GM18511 (cell line): ENCODE data around the gene JUND.

Source experiments
- ATAC-seq: cut with Tn5 transposase; IDR thresholded peaks from one replicate; pipeline ENCODE4 v1.9.1; 2021; ENCODE audit warnings: mild to moderate bottlenecking, moderate library complexity; ENCODE audit not compliant: unreplicated experiment

Gene JUND

DNA sequence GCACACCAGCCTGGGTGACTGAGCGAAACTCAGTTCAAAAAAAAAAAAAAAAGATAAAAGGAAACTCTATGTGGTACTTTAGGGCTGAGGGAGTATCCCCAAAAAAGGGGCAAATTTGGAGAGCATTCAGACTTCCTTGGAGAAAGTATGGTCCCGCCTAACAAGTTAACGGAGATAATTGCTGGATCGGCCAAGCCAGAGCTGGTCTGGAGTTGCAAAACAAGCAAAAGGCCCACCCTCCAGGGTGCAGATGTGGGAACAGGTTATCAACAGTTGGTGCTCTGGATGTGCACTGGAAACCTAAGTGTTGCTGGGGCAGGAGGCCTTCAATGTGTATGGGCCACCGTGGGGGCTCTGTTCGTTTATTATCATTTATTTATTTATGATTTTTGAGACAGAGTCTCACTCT lies 10.0 kb downstream of the JUND start:
- ATAC-seq: no peak

DNA sequence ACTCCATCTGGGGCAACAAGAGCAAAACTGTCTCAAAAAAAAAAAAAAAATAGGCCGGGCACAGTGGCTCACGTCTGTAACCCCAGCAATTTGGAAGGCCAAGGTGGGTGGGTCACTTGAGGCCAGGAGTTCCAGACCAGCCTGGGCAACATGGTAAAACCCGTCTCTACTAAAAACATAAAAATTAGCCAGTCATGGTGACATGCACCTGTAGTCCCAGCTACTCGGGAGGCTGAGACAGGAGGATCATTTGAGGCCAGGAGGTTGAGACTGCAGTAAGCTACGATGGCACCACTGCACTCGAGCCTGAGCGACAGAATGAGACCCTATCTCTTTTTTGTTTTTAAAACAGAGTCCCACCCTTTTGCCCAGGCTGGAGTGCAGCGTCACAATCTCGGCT lies 11.1 kb downstream of the JUND start:
- ATAC-seq: no peak

DNA sequence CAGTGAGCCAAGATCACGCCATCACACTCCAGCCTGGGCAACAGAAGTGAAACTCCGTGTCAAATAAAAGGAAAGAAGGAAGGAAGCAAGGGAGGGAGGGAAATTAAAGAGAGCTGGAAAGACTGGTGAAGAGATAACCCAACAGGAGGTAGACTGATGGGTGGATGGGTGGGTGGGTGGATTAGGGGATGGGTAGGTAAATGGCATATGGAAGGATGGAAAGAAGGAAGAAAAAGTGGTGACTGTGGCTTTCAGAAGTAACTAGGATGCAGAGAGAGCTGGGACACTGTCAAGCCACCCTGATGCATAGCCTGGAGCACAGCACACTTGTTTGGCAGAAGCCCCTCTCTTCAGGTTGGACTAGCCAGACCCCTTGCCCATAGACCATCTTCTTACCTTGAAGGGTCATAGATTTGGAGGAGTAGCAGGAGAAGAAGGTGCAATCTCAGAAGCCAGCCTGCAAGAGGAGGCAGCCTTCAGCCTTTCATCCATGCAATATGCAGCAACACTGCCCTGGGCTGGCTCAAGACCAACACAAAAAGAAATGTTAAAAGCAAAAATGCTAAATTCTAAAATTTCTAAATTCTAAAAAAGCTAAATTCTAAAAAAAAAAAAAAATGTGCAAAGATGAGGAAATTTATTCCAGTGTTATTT lies 12.2 kb downstream of the JUND start:
- no peak for ATAC-seq

DNA sequence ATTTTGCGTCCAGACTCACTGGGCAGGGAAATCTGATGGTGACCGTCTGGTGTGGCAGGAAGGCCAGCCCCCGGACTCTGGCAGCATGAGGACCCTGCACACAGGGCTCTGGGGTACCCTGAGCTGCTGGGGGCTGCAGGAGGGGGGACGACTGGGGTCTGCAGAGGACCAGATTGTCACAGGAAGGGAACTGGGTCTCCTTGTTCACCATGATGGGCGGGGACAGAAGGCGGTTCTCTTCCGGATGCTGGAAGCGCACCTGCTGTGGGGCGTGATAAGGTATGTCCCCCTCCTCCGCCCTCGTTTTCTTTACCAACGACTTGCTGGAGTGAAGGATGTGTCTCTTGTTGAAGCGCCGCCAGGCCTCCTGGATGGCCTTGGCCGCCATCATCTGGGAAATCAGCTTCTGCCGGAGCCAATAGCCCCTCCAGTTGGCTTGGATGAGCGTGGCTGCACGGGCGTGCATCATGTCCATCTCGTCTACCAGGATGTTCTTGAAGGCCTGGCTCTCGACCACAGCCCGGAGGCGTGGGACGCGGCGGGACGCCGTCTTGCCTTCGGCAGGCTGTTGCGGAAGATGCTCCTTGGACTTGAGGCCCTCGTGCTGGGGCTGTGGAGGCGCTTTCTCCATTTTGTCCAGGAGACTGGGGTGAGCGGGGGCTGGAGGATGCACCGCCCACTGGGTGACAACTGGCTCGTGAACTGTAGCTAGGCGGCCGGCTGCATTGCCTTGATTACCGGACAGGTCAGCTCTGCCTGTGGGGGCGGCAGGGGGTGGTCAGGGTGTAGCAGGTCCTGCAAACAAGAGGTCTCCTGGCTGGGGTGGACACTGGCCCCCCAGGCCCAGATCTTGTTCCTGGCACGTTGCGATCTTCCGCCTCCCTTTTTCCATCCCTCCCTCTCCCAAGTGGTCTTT lies 14.4 kb downstream of the JUND start:
- ATAC-seq: no peak

DNA sequence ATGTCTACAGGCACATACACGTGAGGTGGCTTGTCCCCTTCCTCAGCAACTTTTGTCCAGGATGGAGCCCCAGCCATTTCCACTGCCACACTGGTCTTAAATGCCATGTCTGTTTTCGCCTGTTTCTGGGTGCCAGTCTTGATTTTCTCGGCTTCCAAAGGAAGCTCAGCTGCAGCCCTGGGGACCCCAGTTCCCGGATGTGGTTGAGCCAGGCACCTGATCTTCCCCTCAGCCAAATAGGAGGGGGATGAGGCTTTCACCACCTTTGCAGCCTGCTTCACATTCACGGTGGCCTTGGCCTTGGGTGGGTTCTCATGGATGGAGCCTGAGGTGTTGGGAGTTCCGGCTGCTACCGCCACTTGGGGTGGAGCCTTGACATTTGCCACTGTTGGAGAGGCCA lies 15.8 kb downstream of the JUND start:
- no peak for ATAC-seq

DNA sequence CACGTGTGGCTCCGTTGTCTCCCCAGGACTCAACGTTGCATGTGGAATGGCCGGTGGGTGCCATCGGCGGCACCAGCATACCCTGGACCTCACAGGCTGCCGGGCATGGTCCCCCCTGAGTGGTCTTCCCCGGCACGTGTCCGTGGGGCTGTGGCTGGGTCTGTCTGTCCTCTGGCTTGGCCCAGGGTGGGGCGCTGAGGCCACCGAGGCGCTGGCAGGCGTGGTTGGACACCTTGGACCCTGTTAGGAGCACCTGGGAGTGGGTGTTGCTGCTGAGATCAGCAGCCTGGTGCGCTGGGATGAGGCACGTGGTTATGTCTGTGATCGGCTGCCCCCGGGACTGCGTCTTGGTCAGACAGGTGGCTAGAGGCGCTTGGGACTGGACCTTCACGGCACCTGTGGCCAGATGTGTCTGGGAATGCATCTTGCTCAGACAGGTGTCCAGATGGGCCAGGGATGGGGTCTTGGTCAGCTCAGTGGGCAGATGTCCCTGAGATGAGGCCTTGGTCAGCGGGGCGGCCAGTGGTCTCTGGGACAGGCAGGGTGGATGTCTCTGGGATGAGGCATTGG lies 16.4 kb downstream of the JUND start:
- no peak for ATAC-seq

DNA sequence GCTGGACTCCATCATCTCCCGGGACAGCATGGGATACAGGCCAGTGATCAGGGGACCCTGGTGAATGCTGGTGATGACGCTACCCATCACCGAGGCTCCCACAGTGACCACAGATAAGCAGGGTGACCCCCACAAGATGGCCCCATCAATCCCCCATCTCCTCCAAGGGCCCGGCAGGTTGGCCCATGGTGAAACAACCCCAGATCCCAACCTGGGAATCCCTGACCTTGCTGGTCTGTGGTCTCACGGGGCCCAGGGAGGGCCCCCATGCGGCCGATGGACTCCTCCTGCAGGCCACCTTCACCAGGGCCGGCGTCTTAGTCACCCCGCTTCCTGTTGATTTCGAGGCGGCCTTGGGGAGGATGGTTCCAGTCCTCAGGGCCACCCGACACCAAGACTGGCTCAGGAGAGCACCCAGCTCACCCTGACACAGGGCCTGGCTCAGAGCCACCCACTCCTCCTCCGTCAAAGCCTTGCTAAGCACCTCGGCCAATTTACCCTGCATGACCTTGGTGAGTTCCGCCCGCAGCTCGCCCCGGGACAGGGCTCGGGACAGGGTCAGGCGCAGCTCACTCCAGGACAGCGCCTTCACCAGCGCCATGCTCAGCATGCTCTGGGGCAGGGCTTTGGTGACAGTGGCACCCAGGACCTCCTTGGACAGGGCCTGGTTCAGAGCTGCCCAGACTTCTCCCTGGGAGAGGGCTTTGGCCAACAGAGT lies 17.1 kb downstream of the JUND start:
- no peak for ATAC-seq

DNA sequence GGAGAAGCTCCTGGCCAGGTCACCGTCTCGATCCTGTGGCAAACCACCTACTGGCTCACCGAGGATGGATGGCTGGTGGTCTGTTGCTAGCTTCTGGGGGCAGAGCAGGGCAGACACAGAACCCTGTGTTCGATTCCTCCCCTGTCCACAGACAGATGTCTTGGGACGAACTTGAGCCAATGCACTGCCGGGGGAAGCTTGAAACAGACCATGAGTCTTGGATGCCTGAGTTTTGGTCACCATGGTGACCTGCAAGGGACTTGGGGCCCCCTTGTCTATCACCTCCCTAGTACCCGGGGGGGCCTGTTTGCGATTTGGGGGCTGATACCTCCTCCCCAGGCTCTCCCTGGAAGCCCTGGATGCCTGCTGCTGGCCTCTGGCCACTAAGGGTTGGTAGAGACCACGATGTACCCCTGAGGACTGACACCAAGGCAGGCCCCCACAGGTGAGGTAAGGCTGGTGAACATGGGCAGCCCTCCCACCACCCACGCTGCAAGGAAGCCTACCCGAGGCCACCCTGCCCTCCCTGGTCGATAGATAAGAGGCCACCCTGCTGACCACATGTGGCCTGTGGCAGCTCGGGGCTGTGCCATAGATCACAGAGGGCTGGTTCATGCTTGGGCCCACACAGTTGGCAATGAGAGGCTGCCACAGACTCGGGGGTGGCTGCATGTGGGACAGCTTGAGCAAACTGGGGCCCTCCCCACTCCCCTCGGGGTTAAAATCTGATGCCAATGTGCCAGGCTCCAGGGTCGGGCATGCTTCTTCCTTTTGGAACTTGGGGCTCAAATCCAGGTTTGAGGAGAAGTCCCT lies 17.9 kb downstream of the JUND start:
- no peak for ATAC-seq

DNA sequence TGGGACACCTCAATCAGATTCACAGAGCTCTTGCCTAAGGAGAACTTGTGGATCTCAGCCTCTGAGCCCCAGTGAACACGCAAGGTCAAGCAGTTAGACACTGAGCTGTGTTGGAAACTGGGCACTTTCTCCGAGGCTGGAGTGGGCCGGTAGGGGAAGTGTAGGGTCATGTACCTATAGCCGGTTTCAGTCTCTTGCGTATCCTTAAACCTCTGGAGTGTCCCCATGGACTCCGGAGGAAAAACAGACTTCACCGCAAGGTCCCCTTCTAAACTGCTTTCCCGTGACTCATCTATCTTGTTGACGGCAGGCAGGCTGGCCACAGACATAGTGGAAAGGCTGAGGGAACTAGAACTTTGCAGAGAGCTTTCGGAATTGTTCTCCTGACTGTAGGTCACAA lies 18.5 kb downstream of the JUND start:
- no peak for ATAC-seq

DNA sequence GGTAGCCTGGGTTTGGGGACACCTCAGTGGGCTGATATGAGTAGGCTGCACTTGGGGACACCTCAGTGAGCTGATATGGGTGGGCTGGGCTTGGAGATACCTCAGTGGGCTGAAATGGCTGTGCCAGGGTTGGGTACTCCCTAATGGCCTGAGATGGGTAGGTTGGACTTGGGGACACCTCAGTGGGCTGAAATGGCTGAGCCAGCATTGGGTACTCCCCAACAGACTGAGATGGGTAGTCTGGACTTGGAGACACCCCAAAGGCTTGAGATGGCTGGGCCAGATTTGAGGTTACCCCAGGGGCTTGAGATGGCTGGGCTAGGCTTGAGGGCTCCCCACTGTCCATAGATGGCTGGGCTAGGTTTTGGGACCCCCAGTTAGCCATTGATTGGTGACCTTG lies 19.3 kb downstream of the JUND start:
- ATAC-seq: no peak

DNA sequence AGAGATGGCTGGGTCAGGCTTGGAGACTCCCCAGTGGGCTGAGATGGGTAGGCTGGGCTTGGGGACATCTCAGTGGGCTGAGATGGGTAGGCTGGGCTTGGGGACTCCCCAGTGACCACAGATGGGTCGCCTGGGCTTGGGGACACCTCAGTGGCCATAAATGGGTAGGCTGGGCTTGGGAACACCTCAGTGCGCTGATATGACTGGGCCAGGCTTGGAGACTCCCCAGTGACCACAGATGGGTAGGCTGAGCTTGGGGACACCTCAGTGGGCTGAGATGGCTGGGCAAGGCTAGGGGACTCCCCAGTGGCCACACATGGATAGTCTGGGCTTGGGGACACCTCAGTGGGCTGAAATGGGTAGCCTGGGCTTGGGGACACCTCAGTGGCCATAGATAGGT lies 19.9 kb downstream of the JUND start:
- no peak for ATAC-seq

DNA sequence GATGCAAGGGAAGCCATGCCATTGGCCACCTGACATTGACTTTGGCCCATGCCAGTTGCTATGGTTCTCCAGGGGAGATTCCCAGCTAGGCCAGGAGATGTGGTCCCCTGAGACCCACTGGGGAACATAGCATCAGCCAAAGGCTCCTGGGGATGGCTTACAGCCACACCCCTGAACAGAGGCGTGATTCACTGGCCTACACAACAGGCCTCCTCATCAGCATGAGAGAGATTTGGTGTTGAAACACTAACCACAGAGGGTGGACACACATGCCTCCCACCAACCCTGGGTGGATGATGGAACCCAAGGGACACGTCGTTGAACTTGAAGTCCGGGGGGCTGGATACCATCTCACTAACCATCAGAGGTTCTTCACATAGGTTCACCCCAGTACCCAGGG lies 21.5 kb downstream of the JUND start:
- ATAC-seq: no peak

DNA sequence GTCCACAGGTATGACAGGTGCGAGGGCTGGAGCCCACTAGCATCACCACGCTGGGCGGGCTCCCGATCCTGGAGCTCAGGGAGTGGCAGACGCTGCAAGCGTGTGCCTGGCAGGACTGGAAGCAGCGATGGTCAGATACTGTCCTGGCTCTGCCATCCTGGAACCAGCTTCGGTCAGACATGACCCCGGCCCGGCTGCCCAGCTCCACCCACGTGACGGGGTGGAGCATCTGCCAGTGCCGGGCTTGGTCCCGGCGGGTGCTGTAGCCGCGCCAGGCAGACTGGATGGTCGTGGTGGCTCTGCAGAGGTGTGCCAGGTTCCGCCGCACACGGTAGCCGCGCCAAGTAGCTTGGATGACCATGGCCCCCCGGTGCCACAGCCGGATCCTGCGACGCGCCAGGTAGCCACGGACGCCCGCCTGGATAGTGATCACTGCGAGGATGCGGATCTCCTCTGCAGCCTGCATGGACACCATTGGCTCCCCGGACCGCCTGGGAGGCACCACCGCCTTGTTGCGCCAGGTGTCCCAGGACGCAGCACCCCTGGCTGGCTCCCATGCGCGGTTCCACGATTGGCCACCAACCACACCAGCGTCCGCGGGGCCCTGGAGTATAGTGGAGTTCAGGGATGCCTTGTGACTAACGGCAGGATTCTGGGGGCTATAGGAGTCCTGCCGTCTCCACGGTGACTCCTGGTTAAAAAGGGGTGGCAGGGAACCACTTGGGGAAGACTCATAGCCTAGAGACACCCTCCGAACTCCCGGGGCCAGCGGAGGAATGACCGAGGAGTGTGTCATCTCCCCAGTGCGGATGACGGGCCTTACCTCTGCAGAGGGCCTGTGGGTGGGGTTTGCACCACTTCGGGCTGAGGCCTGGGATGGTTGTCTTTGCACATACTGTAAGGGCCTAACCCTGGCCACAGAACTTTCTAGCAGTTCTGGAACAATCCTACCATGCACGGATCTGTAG lies 23.6 kb downstream of the JUND start:
- ATAC-seq: no peak

DNA sequence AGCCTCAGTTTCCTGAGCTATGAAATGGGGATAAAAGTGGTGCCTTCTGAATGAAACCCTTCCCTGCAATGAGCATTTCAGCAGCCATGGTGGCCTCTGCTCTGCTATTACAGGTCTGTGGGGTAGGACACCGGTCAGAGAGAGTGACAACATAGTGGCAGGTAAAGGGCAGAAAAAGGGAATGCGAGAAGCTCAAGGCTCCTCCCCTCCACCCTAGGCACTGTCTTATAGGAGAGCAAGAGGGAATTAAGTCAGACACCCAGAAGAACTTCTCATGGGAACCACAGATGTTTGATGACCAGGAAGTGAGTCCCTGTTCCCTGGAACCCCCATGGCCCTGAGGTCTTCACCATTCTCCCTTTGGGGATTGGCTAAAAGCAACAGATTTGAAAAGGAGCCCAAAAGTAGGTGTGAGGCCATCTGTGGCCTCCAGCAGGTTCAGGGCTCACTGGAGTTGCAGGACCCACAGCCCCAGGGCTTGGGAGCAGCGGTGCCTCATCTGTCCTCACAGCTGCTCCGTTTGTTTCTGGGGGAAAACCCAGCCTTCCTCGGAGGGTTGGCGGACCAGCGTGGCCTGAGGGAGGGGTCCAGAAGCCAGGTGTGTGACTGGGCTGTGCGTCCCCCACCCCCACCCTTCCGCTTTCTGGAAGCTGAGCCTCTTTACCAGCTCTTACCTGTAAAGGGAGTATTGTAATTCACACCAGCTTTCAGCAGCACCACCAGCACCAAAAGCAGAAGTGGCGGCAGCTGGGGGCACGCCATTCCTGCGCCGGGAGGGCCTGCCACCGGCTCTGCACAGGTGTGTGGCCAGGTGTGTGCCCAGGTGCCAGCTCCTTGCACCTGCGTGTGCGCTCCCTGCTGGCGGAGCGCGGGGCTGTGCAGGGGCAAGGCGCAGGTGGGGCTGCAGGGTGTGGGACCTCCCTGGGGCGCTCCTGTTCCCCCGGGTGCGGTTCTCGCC lies 26.6 kb downstream of the JUND start:
- no peak for ATAC-seq

DNA sequence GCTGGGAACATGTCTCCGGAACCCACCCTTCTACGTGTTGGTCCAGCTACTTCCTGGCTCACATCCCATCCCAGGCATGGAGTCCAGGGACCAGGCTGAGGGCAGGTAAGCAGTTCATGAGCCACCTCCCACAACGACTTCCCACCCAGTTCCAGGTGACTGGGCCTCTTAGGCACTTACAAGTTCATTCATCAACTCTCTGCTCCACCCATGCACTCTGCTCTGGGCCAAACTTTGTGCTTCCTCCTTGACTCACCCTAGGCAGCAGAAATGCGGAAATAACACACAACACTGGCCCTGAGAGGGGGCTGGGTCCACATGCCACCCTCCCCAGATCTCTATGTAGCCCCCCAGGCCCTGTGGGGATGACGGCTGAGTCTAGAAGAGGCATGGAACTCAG lies 27.7 kb downstream of the JUND start:
- ATAC-seq: no peak

DNA sequence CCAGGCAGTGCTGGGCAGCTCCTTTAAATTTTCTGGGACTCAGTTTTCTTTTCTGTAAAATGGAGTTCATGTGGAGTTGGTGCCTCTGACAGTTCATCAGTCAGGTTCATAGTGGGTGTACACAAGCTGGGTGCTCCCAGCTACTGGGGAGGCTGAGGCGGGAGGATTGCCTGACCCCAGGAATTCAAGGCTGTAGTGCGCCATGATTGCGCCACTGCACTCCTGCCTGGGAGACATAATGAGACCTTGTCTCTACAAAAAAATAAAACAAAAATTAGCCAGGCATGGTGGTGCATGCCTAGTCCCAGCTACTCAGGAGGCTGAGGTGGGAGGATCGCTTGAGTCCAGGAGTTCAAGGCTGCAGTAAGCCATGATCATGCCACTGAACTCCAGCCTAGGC lies 28.3 kb downstream of the JUND start:
- no peak for ATAC-seq

DNA sequence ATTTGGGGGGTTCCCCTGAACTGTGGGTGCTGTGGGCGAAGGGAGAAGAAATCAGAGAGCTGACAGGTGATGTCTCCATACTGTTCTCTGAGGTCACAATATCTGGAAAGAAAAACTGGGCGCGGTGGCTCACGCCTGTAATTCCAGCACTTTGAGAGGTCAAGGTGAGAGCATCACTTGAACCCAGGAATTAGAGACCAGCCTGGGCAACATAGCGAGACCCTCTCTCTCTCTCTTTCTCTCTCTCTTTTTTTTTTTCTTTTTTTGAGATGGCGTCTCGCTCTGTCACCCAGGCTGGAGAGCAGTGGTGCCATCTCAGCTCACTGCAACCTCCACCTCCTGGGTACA lies 29.1 kb downstream of the JUND start:
- no peak for ATAC-seq

DNA sequence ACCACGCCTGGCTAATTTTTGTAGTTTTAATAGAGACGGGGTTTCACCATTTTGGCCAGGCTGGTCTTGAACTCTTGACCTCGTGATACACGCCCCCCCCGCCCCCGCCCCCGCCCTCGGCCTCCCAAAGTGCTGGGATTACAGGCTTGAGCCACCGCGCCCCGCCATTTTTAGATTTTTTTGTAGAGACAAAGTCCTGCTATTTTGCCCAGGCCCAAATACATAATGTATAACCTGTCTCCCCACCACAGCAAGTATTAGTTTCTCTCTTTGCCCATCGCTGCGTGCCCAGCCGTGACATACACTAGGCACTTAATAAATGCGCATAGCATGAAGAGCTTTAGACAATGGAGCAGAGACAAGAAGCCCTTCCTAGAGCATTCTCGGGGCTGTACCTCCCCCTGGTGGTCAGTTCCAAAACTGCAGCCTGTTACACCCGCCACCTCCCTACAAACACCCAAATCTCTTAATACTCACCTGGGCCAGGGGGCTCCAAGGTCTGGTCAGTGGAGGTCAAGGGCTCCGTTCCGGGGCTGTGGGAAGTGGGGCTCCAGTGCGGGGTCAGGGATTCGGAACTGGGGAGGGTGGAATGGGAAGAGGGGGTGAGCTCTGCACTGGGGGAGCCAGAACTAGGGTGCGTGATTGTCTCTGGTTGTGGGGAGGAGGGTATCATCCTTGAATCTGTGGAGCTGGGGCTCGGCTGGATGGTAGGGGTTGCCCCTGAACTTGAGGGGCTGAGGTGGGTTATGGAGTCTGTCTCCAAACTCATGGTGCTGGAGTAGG lies 29.6 kb downstream of the JUND start:
- no peak for ATAC-seq
